ENCODE data around the gene ANKRD63. TPM values are rescaled to one million over a fixed set of nuclear protein-coding genes. Genes with fewer than 3 reads are reported as not detected.

The ANKRD63 gene
- polyA plus RNA-seq, 1 donor (not counting 4 experiments of a cell fraction or from before 2014, with no cell fraction given): not detected

GRCh38 chr15:40306908-40307307 lies 24.0 kb upstream of the ANKRD63 start:
- no peak for DNase-seq (ENCODE audit: low read depth, low spot score)
- Histone ChIP-seq H3K9me3 (ENCODE audit: control insufficient read depth, low read depth, low read length) (no peaks in the 10 kb centered on the region), H2AFZ (ENCODE audit: control insufficient read depth, low read length) (no peak overlapping the region), H3K4me1 (ENCODE audit: control insufficient read depth, extremely low read depth, insufficient read depth, low read length) (no peaks in the 10 kb centered on the region), H3K9me1 (ENCODE audit: control insufficient read depth, extremely low read depth, insufficient read depth, low read length) (no peaks in the 10 kb centered on the region), H3K4me2 (ENCODE audit: control insufficient read depth, extremely low read depth, insufficient read depth, low read depth, low read length) (no peak overlapping the region), H3K27ac (ENCODE audit: control insufficient read depth, insufficient read depth, low read length) (no peak overlapping the region), H3K27me3 (ENCODE audit: control insufficient read depth, extremely low read depth, insufficient read depth, low read length) (peaks cover 30% of the 10 kb centered on the region), H4K20me1 (ENCODE audit: control insufficient read depth, extremely low read depth, insufficient read depth, low read length) (peaks cover 4% of the 10 kb centered on the region), H3K9ac (ENCODE audit: control insufficient read depth, extremely low read depth, insufficient read depth, low read length) (no peak overlapping the region), H3K4me3 (ENCODE audit: control insufficient read depth in 2 of 3, extremely low read depth in 1 of 3, insufficient read depth in 2 of 3, low read depth in 1 of 3, low read length in 3 of 3) (no peak overlapping the region), H3K79me2 (ENCODE audit: control insufficient read depth, insufficient read depth, low read length) (no peaks in the 10 kb centered on the region), H3K36me3 (ENCODE audit: control insufficient read depth in 2 of 2, extremely low read depth in 1 of 2, insufficient read depth in 2 of 2, low read length in 2 of 2) (no peaks in the 10 kb centered on the region)
- FAIRE-seq: no peak
- TF ChIP-seq, protein P1, sequence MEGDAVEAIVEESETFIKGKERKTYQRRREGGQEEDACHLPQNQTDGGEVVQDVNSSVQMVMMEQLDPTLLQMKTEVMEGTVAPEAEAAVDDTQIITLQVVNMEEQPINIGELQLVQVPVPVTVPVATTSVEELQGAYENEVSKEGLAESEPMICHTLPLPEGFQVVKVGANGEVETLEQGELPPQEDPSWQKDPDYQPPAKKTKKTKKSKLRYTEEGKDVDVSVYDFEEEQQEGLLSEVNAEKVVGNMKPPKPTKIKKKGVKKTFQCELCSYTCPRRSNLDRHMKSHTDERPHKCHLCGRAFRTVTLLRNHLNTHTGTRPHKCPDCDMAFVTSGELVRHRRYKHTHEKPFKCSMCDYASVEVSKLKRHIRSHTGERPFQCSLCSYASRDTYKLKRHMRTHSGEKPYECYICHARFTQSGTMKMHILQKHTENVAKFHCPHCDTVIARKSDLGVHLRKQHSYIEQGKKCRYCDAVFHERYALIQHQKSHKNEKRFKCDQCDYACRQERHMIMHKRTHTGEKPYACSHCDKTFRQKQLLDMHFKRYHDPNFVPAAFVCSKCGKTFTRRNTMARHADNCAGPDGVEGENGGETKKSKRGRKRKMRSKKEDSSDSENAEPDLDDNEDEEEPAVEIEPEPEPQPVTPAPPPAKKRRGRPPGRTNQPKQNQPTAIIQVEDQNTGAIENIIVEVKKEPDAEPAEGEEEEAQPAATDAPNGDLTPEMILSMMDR (optimal IDR thresholded peaks at IDR 0.05 in 1 of 3, IDR thresholded peaks at IDR 0.05 in 1 of 3, conservative IDR thresholded peaks at IDR 0.05 in 1 of 3; ENCODE audit: extremely low read depth in 1 of 3, insufficient read depth in 2 of 3, low read length in 3 of 3): no peak
- TF ChIP-seq EZH2 (IDR thresholded peaks at IDR 0.05; ENCODE audit: low read length): no peak
- dilution Hi-C loops (cut with MboI; ENCODE audit: extremely low pct_ligation_motif_present, low sequenced_read_pairs): no loop called here

DNA sequence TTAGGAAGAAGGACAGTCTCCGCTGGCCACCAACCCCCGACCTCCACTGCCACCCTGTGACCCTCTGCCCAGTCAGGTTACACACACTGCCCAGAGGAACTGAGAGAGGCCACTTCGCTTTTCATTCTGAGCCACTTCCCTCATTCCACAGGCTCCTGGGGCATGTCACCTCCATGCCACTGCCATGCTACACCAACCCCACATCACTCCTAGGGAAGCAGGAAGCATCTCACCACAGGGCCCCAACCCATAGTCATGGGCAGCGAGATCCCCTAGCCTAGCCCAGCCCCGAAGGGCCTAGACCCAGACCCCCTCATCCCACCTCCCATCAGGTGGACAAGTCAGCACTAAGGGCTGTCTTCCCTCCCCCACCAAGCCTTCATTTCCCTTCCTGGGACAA lies 23.5 kb upstream of the ANKRD63 start:
- dilution Hi-C loops (cut with MboI; ENCODE audit: extremely low pct_ligation_motif_present, low sequenced_read_pairs): no loop called here
- TF ChIP-seq EZH2 (IDR thresholded peaks at IDR 0.05; ENCODE audit: low read length): no peak
- TF ChIP-seq, protein P1 (optimal IDR thresholded peaks at IDR 0.05 in 1 of 3, IDR thresholded peaks at IDR 0.05 in 1 of 3, conservative IDR thresholded peaks at IDR 0.05 in 1 of 3; ENCODE audit: extremely low read depth in 1 of 3, insufficient read depth in 2 of 3, low read length in 3 of 3): no peak
- Histone ChIP-seq H3K36me3 (ENCODE audit: control insufficient read depth in 2 of 2, extremely low read depth in 1 of 2, insufficient read depth in 2 of 2, low read length in 2 of 2) (no peaks in the 10 kb centered on the region), H4K20me1 (ENCODE audit: control insufficient read depth, extremely low read depth, insufficient read depth, low read length) (peaks cover 4% of the 10 kb centered on the region), H2AFZ (ENCODE audit: control insufficient read depth, low read length) (no peak overlapping the region), H3K4me3 (ENCODE audit: control insufficient read depth in 2 of 3, extremely low read depth in 1 of 3, insufficient read depth in 2 of 3, low read depth in 1 of 3, low read length in 3 of 3) (no peak overlapping the region), H3K4me1 (ENCODE audit: control insufficient read depth, extremely low read depth, insufficient read depth, low read length) (no peaks in the 10 kb centered on the region), H3K9me3 (ENCODE audit: control insufficient read depth, low read depth, low read length) (no peaks in the 10 kb centered on the region), H3K27me3 (ENCODE audit: control insufficient read depth, extremely low read depth, insufficient read depth, low read length) (peaks cover 27% of the 10 kb centered on the region), H3K79me2 (ENCODE audit: control insufficient read depth, insufficient read depth, low read length) (no peaks in the 10 kb centered on the region), H3K9ac (ENCODE audit: control insufficient read depth, extremely low read depth, insufficient read depth, low read length) (no peak overlapping the region), H3K9me1 (ENCODE audit: control insufficient read depth, extremely low read depth, insufficient read depth, low read length) (no peaks in the 10 kb centered on the region), H3K27ac (ENCODE audit: control insufficient read depth, insufficient read depth, low read length) (no peak overlapping the region), H3K4me2 (ENCODE audit: control insufficient read depth, extremely low read depth, insufficient read depth, low read depth, low read length) (no peak overlapping the region)
- no peak for FAIRE-seq
- DNase-seq (ENCODE audit: low read depth, low spot score): no peak

Data from keratinocyte (primary cell).